Right lobe of liver (tissue), 6 donors: Measurements from ENCODE around the gene GSTO2. TPM values are rescaled to one million over a fixed set of nuclear protein-coding genes. Genes with fewer than 3 reads are reported as not detected.
A peak's percentile ranks its signal among the peaks of the same experiment; 100 is the strongest.

Experiments
- ATAC-seq, 4 donors: fragments of 200-7000 bp; cut with Tn5 transposase; one replicate each; pipeline ENCODE4 v1.9.1; 2020; ENCODE audit warnings: mild to moderate bottlenecking in 4 of 4, moderate library complexity in 4 of 4
- DNase-seq, 3 donors: peaks; one replicate each; pipeline ENCODE4 v3.0.0-alpha.2; 2020
- H3K27ac ChIP-seq, 3 donors: fragments of 200-600 bp; one replicate each; pipeline ENCODE4 v1.8.0; 2022
- H3K27me3 ChIP-seq, 2 donors: fragments of 200-600 bp; one replicate each; pipeline ENCODE4 v1.8.0; 2022
- H3K36me3 ChIP-seq, 4 donors: fragments of 200-600 bp; sonication (generic) in 1 of 4; one replicate each; pipeline versions ENCODE4 v1.5.1 to v1.8.0; 2017 to 2022; ENCODE audit warnings: control low read depth in 1 of 4
- H3K4me1 ChIP-seq, 4 donors: fragments of 200-600 bp; sonication (generic) in 1 of 4; one replicate each; pipeline versions ENCODE4 v1.5.1 to v1.8.0; 2017 to 2022; ENCODE audit warnings: control low read depth in 1 of 4
- H3K4me3 ChIP-seq, 3 donors: fragments of 200-600 bp; one replicate each; pipeline ENCODE4 v1.8.0; 2022
- H3K9me3 ChIP-seq, 4 donors: fragments of 200-600 bp; sonication (generic) in 1 of 4; one replicate each; pipeline versions ENCODE4 v1.5.1 to v1.8.0; 2017 to 2022; ENCODE audit warnings: control low read depth in 1 of 4
- POLR2A ChIP-seq: fragments of 450-650 bp; IDR thresholded peaks from one replicate; pipeline ENCODE4 v1.6.1; 2017; ENCODE audit warnings: antibody characterized with exemption, mild to moderate bottlenecking
- WGBS: methylation state at CpG from one replicate; pipeline ENCODE4 v1.1.6; 2018; ENCODE audit warnings: low coverage, low lambda C conversion rate; ENCODE audit not compliant: insufficient coverage; ENCODE audit errors: missing lambda C conversion rate; 5-methylcytosine and 5-hydroxymethylcytosine counted together
- intact Hi-C, 2 donors: fragments of 100-400 bp; cut with DNase I; formaldehyde crosslinking; loops; one replicate each; pipeline versions ENCODE4 v1.11.2 to v1.14.1; 2022
- total RNA-seq, 6 experiments: library from RNA; depleted of rRNA in 2 of 6; stranded (reverse); fragments of >200 nt in 2 of 6; fragmentation: NEBNext Ultra II Directional in 3 of 6; extraction: Animal tissue kit (Norgen Biotek cat#: 25700) in 3 of 6; gene quantifications; one replicate each; pipeline versions ENCODE4 v1.1.0 to v1.2.4, GENCODE V29; 2016 to 2023
- TF ChIP-seq, protein P1 (sequence below), 4 donors: fragments of 200-600 bp in 3 of 4; fragments of 450-650 bp in 1 of 4; IDR thresholded peaks; one replicate each; pipeline versions ENCODE4 v1.5.1 to v1.8.0; 2016 to 2022; ENCODE audit warnings: antibody characterized with exemption in 4 of 4, mild to moderate bottlenecking in 2 of 4
- donor health status: DM: no; HTN: yes; CAD: no.
- donor health status: DM: no; HTN: no; CAD: no.
- donor health status: DM: no; HTN: no; CAD: no.
- donor health status: DM: no; HTN: yes; CAD: no.
- donor health status: DM: no; HTN: yes; CAD: no.

GSTO2 gene
- total RNA-seq, 6 experiments from 2014 or later = 1.4 to 5.3 (median 2.8) TPM

GRCh38 chr10:104231784-104232612, 37.0 kb upstream of the GSTO2 start, which contains the start of gene CFAP43:
Gene CFAP43 (minus strand): TSS chr10:104232364. CDS start chr10:104232246, 118 bp downstream.
- peak; percentile 99 for DNase-seq
- no peaks in the 10 kb centered on the region for H3K27me3 ChIP-seq
- H3K4me3 ChIP-seq = peak within 1 kb of the TSS; percentile 85 to 90 (median 89)
- WGBS = 2% methylated on average over 24 of the region's 60 CpGs
- H3K9me3 ChIP-seq = no peaks in the 10 kb centered on the region
- peaks cover 0 to 5% (median 0%) of the 10 kb centered on the region in 4 donors for H3K4me1 ChIP-seq
- TF ChIP-seq, protein P1, sequence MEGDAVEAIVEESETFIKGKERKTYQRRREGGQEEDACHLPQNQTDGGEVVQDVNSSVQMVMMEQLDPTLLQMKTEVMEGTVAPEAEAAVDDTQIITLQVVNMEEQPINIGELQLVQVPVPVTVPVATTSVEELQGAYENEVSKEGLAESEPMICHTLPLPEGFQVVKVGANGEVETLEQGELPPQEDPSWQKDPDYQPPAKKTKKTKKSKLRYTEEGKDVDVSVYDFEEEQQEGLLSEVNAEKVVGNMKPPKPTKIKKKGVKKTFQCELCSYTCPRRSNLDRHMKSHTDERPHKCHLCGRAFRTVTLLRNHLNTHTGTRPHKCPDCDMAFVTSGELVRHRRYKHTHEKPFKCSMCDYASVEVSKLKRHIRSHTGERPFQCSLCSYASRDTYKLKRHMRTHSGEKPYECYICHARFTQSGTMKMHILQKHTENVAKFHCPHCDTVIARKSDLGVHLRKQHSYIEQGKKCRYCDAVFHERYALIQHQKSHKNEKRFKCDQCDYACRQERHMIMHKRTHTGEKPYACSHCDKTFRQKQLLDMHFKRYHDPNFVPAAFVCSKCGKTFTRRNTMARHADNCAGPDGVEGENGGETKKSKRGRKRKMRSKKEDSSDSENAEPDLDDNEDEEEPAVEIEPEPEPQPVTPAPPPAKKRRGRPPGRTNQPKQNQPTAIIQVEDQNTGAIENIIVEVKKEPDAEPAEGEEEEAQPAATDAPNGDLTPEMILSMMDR (IDR thresholded peaks at IDR 0.05) = no peak
- no peak for TF ChIP-seq POLR2A
- peak; percentile 99 to 100 (median 99) for ATAC-seq
- intact Hi-C loops = no loop called here
- H3K36me3 ChIP-seq = no peaks in the 10 kb centered on the region
- peak within 1 kb of the TSS in 2 of 3 donors; percentile 52 to 64 for H3K27ac ChIP-seq

DNA sequence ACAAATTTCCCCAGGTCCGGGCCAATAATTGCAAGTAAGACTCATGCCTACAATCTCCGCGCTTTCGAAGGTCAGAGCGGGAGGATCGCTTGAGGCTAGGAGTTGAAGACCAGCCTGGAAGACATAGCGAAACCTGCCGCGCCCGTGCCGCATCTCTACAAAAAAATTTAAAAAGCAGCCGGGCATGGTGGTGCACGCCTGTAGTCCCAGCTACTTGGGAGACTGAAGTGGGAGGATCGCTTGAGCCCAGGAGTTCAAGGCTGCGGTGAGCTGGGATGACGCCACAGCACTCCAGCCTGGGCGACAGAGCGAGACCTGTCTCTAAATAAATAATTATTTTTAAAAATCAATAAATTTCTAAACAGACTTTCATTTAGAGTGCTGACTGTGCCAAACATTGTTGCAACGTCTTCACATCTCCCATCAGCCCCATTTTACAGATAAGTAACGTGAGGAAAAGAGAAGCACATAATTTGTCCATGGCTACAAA, 36.3 kb upstream of the GSTO2 start:
- intact Hi-C loops = no loop called here
- peak; percentile 64 to 84 (median 68) for DNase-seq
- H3K4me1 ChIP-seq = peaks cover 0 to 5% (median 0%) of the 10 kb centered on the region in 4 donors
- H3K36me3 ChIP-seq = no peaks in the 10 kb centered on the region
- 7% methylated on average over 20 of the region's 20 CpGs for WGBS
- no peaks in the 10 kb centered on the region for H3K9me3 ChIP-seq
- TF ChIP-seq POLR2A = no peak
- TF ChIP-seq, protein P1 (IDR thresholded peaks at IDR 0.05) = no peak
- peak overlapping the region; percentile 85 to 90 (median 89) for H3K4me3 ChIP-seq
- no peaks in the 10 kb centered on the region for H3K27me3 ChIP-seq
- ATAC-seq = peak; percentile 46 to 74 (median 69)
- peak overlapping the region in 2 of 3 donors; percentile 52 to 64 for H3K27ac ChIP-seq

- WGBS = 29% methylated on average over 1 of the region's 1 CpG
- H3K4me3 ChIP-seq = no peak overlapping the region
- no peak for DNase-seq
- H3K9me3 ChIP-seq = no peaks in the 10 kb centered on the region
- H3K27me3 ChIP-seq = no peaks in the 10 kb centered on the region
- ATAC-seq = peak in 1 of 4 donors; percentile 20
- intact Hi-C loops = no loop called here
- H3K4me1 ChIP-seq = peaks cover 0 to 5% (median 0%) of the 10 kb centered on the region in 4 donors
- H3K36me3 ChIP-seq = no peaks in the 10 kb centered on the region
- no peak for TF ChIP-seq POLR2A
- H3K27ac ChIP-seq = no peak overlapping the region
These were observed 35.2 kb upstream of the GSTO2 start for GRCh38 chr10:104233817-104234216.

DNA sequence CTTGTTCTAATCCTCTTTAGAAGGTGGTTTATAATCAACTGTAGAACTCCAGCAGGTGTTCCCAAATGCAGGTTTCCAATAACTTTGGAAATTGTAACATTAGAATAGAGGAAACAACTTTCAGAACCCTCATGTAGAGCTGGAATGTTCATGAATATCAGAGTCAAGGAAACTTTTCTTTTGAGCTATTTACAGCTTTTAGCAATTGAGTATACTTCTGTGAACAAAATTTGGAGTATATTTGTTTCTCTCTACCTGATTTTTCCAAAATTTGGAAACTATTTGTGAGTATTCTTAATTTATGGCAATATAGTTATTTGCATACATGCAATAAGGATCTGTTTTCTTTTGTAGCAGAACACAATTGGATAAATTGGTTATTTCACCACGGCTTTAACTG, 34.0 kb upstream of the GSTO2 start:
- no peak for TF ChIP-seq POLR2A
- TF ChIP-seq, protein P1 (IDR thresholded peaks at IDR 0.05) = no peak
- Histone ChIP-seq H3K27me3 (no peaks in the 10 kb centered on the region), H3K9me3 (no peaks in the 10 kb centered on the region), H3K27ac (no peak overlapping the region), H3K4me3 (no peak overlapping the region), H3K36me3 (no peaks in the 10 kb centered on the region), H3K4me1 (peaks cover 0 to 5% (median 0%) of the 10 kb centered on the region in 4 donors)
- intact Hi-C loops = no loop called here
- ATAC-seq = no peak
- DNase-seq = no peak
- 80% methylated on average over 1 of the region's 1 CpG for WGBS

DNA sequence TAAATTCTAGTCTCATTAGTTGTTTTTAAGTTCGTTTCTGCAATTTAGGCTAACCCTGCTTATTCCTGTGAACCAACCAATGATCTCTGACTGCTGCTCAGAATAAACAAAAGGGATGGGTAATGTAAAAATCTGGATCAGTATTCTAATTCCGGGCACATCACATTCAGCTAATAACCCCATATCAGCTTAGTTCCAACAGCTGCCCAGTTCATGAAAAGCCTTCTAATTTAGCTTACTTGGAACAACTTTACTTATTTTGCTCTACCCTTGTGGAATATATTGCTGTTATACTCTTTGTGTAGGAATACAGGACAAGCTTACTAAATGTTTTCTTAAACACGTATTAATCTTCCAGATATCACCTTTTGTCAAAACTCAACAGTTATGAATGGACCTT, 33.2 kb upstream of the GSTO2 start:
- Histone ChIP-seq H3K4me1 (peaks cover 0 to 5% (median 0%) of the 10 kb centered on the region in 4 donors), H3K36me3 (no peaks in the 10 kb centered on the region), H3K9me3 (no peaks in the 10 kb centered on the region), H3K4me3 (no peak overlapping the region), H3K27me3 (no peaks in the 10 kb centered on the region), H3K27ac (no peak overlapping the region)
- intact Hi-C loops = no loop called here
- DNase-seq (no peak), ATAC-seq (no peak)
- WGBS = 73% methylated on average over 3 of the region's 3 CpGs
- TF ChIP-seq POLR2A = no peak
- TF ChIP-seq, protein P1 (IDR thresholded peaks at IDR 0.05) = no peak
